NCI-H1436 (cell line): ENCODE data around the gene EFCAB11.

Experiments used
- DNase-seq: peaks from one replicate; lab custom pipeline; 2025; lab: John Stamatoyannopoulos, UW

EFCAB11 gene

GRCh38 chr14:89957376-89957775 is 2.8 kb upstream of the EFCAB11 start:
- no peak for DNase-seq

- DNase-seq = no peak
These were observed 2.1 kb upstream of the EFCAB11 start for GRCh38 chr14:89956661-89957009.

- DNase-seq = peak; percentile 94
These were observed 1.5 kb upstream of the EFCAB11 start, which contains the start of gene TDP1 for GRCh38 chr14:89955745-89956660. Gene TDP1, plus strand, starts transcription at chr14:89955927. Its CDS starts 7,188 bp downstream, at chr14:89963115.

- DNase-seq = no peak
These were observed 653 bp upstream of the EFCAB11 start for GRCh38 chr14:89955022-89955744.

- no peak for DNase-seq
These were observed 928 bp downstream of the EFCAB11 start for GRCh38 chr14:89953602-89954001.

GRCh38 chr14:89952576-89952975 is 2.0 kb downstream of the EFCAB11 start:
- DNase-seq = no peak

GRCh38 chr14:89947344-89947743 is 7.2 kb downstream of the EFCAB11 start:
- DNase-seq = no peak

GRCh38 chr14:89941830-89942377 is 12.6 kb downstream of the EFCAB11 start:
- no peak for DNase-seq

GRCh38 chr14:89936654-89937185 is 17.8 kb downstream of the EFCAB11 start:
- no peak for DNase-seq

- no peak for DNase-seq
These were observed 21.5 kb downstream of the EFCAB11 start for GRCh38 chr14:89933002-89933401.

GRCh38 chr14:89927186-89927865 is 27.2 kb downstream of the EFCAB11 start:
- DNase-seq = no peak

GRCh38 chr14:89926694-89927093 is 27.8 kb downstream of the EFCAB11 start:
- no peak for DNase-seq

- DNase-seq = no peak
These were observed 30.3 kb downstream of the EFCAB11 start for GRCh38 chr14:89924268-89924667.

- no peak for DNase-seq
These were observed 32.3 kb downstream of the EFCAB11 start for GRCh38 chr14:89922031-89922907.

- no peak for DNase-seq
These were observed 33.2 kb downstream of the EFCAB11 start for GRCh38 chr14:89921346-89921745.

- no peak for DNase-seq
These were observed 34.5 kb downstream of the EFCAB11 start for GRCh38 chr14:89920056-89920455.

- DNase-seq = no peak
These were observed 35.8 kb downstream of the EFCAB11 start for GRCh38 chr14:89918721-89919120.

GRCh38 chr14:89915114-89915878 is 39.2 kb downstream of the EFCAB11 start:
- DNase-seq = peak; percentile 24

- no peak for DNase-seq
These were observed 41.8 kb downstream of the EFCAB11 start for GRCh38 chr14:89912667-89913211.

GRCh38 chr14:89912221-89912620 is 42.3 kb downstream of the EFCAB11 start:
- no peak for DNase-seq
